Thyroid gland (tissue), 4 donors: Measurements from ENCODE around the gene MORN1. TPM values are rescaled to one million over a fixed set of nuclear protein-coding genes. Genes with fewer than 3 reads are reported as not detected.

ENCODE experiments used
- DNase-seq, 2 donors: peaks; one replicate each; pipeline ENCODE4 v3.0.0-alpha.2; 2019
- H3K27ac ChIP-seq, 3 donors: fragments of 200-600 bp; sonication (generic); 1 replicate in 2 of 3; 2 replicates in 1 of 3; pipeline ENCODE4 v1.5.1; 2016 to 2019; ENCODE audit warnings: mild to moderate bottlenecking in 1 of 3, moderate library complexity in 1 of 3
- H3K27me3 ChIP-seq: fragments of 200-600 bp; sonication (generic); one replicate; pipeline ENCODE4 v1.5.1; 2019
- H3K36me3 ChIP-seq, 2 donors: fragments of 200-600 bp; sonication (generic); one replicate each; pipeline ENCODE4 v1.5.1; 2016 to 2019
- H3K4me1 ChIP-seq, 2 donors: fragments of 200-600 bp; sonication (generic); one replicate each; pipeline ENCODE4 v1.5.1; 2017 to 2019
- H3K4me3 ChIP-seq, 3 donors: fragments of 200-600 bp; sonication (generic); replicated peaks in 1 of 3; 1 replicate in 2 of 3; 2 replicates in 1 of 3; pipeline ENCODE4 v1.5.1; 2016; ENCODE audit warnings: mild to moderate bottlenecking in 1 of 3
- H3K9me3 ChIP-seq: fragments of 200-600 bp; sonication (generic); one replicate; pipeline ENCODE4 v1.5.1; 2017
- CTCF ChIP-seq, 6 experiments: fragments of 200-600 bp in 3 of 6; fragments of 450-650 bp in 3 of 6; sonication (generic) in 3 of 6; IDR thresholded peaks; one replicate each; pipeline ENCODE4 v1.5.1; 2016 to 2019; ENCODE audit warnings: antibody characterized with exemption in 6 of 6, mild to moderate bottlenecking in 2 of 6, inconsistent platforms in 1 of 6, moderate library complexity in 1 of 6
- POLR2A ChIP-seq, 2 donors: fragments of 450-650 bp; IDR thresholded peaks; one replicate each; pipeline ENCODE4 v1.6.1; 2017; ENCODE audit warnings: antibody characterized with exemption in 2 of 2, mild to moderate bottlenecking in 2 of 2, moderate library complexity in 1 of 2
- WGBS, 2 donors: methylation state at CpG; one replicate each; pipeline ENCODE4 v1.1.5; 2017; 5-methylcytosine and 5-hydroxymethylcytosine counted together
- intact Hi-C: fragments of 100-400 bp; cut with DNase I; formaldehyde crosslinking; loops from one replicate; pipeline ENCODE4 v1.15.1; 2023
- total RNA-seq, 4 donors: library from RNA; depleted of rRNA; stranded (reverse); fragments of >200 nt; gene quantifications; one replicate each; pipeline ENCODE4 v1.2.3, GENCODE V29; 2016

The MORN1 gene
- total RNA-seq, 4 donors from 2014 or later: 23.3 to 45.3 (median 33.8) TPM

DNA sequence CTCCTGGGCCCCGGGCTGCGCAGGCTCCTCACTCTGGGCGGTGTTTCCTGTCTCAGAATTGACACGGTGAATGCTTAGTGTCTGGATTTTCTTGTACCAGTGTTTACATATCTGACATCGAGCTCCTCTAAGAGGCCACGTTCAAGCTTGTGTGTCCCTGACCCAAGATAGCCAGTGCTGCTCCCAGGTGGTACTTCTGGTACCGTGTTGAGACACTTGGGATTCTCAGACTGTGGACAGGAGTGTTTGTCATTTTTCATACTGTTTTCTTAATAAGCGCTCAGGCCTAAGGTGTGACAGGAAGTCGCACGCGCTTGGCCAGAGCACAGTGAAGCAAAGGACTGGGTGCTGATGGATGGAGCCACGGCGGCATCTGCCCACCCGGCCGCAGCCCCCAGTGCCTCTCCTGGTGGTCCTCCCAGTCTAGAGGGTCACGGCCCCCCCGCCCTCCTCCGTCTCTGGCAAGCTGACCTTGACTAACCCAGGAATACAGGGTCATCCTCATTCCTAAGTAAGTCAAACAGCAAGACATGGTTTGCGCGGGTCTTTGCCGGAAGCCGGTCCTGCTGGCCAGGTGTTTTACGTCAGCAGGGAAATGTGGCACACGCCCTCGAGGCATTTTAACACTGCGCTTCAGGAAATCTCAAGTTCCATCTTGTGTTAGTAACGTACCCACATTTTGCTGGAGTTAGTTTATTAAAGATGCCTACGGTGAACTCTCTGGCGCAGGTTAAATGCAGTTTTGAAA is 13.0 kb upstream of the MORN1 start:
- TF ChIP-seq CTCF (IDR thresholded peaks at IDR 0.05) (no peak), POLR2A (IDR thresholded peaks at IDR 0.05) (no peak)
- H3K27ac ChIP-seq: no peak overlapping the region
- H3K27me3 ChIP-seq: no peaks in the 10 kb centered on the region
- peaks cover 51 to 69% of the 10 kb centered on the region in 2 donors for H3K36me3 ChIP-seq
- intact Hi-C loops: no loop called here
- WGBS, 2 donors: 87 to 88% methylated on average over 26 to 28 of the region's 29 CpGs
- DNase-seq: no peak
- peaks cover 0 to 3% of the 10 kb centered on the region in 2 donors for H3K4me1 ChIP-seq
- H3K4me3 ChIP-seq: no peak overlapping the region
- no peaks in the 10 kb centered on the region for H3K9me3 ChIP-seq

DNA sequence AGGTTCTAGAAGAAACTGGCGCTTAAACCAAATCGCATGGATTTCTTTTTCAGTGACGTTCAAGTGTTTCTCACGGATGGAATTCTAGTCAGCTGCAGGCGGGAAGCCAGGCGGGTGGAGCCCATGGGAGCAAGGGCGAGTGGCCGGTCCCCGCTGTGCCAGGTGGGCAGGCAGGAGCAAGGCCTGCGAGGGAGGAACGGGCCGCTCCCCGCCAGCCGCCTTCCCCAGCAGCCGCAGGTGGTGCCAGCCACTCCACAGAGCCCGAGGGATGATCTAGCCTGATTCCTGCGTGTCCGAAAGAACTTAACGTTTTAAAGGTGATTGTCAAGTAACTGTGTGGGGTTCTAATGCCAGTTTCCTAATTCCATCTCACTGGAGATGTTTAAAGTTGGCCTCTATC is 11.9 kb upstream of the MORN1 start:
- TF ChIP-seq POLR2A (IDR thresholded peaks at IDR 0.05) (no peak), CTCF (IDR thresholded peaks at IDR 0.05) (no peak)
- WGBS, 2 donors: 90% methylated on average over 19 of the region's 19 CpGs
- Histone ChIP-seq H3K4me3 (no peak overlapping the region), H3K36me3 (peaks cover 52 to 76% of the 10 kb centered on the region in 2 donors), H3K27ac (no peak overlapping the region), H3K27me3 (no peaks in the 10 kb centered on the region), H3K4me1 (peaks cover 0 to 3% of the 10 kb centered on the region in 2 donors), H3K9me3 (no peaks in the 10 kb centered on the region)
- no peak for DNase-seq
- intact Hi-C loops: no loop called here

DNA sequence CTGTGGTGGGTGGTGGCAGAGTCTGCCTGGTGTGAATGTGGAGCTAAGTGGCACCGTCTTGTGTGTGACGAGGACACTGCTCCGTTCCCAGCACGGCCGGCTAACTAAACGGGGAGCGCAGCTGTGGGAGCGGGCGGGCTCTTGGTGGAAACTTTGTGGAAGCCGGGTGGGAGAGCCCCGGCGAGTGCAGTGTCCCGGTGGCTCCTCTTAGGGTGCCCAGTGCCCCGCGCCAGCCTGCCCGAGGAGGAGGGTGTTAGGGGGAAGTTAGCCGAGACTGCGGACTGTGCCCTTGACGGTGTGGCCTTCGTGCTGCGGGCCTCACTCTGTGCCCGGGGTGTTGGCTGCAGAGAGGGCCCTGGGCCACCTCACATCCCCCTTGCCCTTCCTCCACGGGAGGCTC is 11.1 kb upstream of the MORN1 start:
- Histone ChIP-seq H3K36me3 (peaks cover 57 to 82% of the 10 kb centered on the region in 2 donors), H3K27me3 (no peaks in the 10 kb centered on the region), H3K27ac (no peak overlapping the region), H3K4me1 (peaks cover 0 to 3% of the 10 kb centered on the region in 2 donors), H3K9me3 (no peaks in the 10 kb centered on the region), H3K4me3 (no peak overlapping the region)
- intact Hi-C loops: no loop called here
- WGBS, 2 donors: 91 to 94% methylated on average over 19 to 23 of the region's 23 CpGs
- no peak for DNase-seq
- no peak for TF ChIP-seq CTCF (IDR thresholded peaks at IDR 0.05)

GRCh38 chr1:2400950-2401649 is 9.7 kb upstream of the MORN1 start:
- peaks cover 0 to 3% of the 10 kb centered on the region in 2 donors for H3K4me1 ChIP-seq
- no peaks in the 10 kb centered on the region for H3K9me3 ChIP-seq
- no peak overlapping the region for H3K27ac ChIP-seq
- peaks cover 61 to 80% of the 10 kb centered on the region in 2 donors for H3K36me3 ChIP-seq
- DNase-seq: no peak
- H3K4me3 ChIP-seq: no peak overlapping the region
- TF ChIP-seq CTCF (IDR thresholded peaks at IDR 0.05): no peak
- no peak for TF ChIP-seq POLR2A (IDR thresholded peaks at IDR 0.05)
- intact Hi-C loops: no loop called here
- H3K27me3 ChIP-seq: no peaks in the 10 kb centered on the region
- WGBS, 2 donors: 92 to 93% methylated on average over 11 to 14 of the region's 14 CpGs

- no peak overlapping the region for H3K4me3 ChIP-seq
- H3K9me3 ChIP-seq: no peaks in the 10 kb centered on the region
- peaks cover 0 to 3% of the 10 kb centered on the region in 2 donors for H3K4me1 ChIP-seq
- peaks cover 60 to 75% of the 10 kb centered on the region in 2 donors for H3K36me3 ChIP-seq
- DNase-seq: no peak
- TF ChIP-seq CTCF (IDR thresholded peaks at IDR 0.05): no peak
- TF ChIP-seq POLR2A (IDR thresholded peaks at IDR 0.05): no peak
- no peaks in the 10 kb centered on the region for H3K27me3 ChIP-seq
- WGBS, 2 donors: 91 to 92% methylated on average over 10 of the region's 10 CpGs
- H3K27ac ChIP-seq: no peak overlapping the region
- intact Hi-C loops: no loop called here
These were observed 9.2 kb upstream of the MORN1 start for GRCh38 chr1:2400576-2400909.
